ENCODE results near the gene CRAT. TPM values are rescaled to one million over a fixed set of nuclear protein-coding genes. Genes with fewer than 3 reads are reported as not detected.

The CRAT gene
- total RNA-seq, 2 donors from 2014 or later, result 62.3 to 78.3 TPM

GRCh38 chr9:129095170-129095667 lies 15.4 kb downstream of the CRAT start:
- intact Hi-C loops (cut with DNase I), result no loop called here
- Histone ChIP-seq H3K4me1 (no peaks in the 10 kb centered on the region), H3K27ac (no peak overlapping the region), H3K9me3 (no peaks in the 10 kb centered on the region), H3K9ac (ENCODE audit: low read depth in 2 of 2, low read length in 2 of 2) (no peak overlapping the region), H3K27me3 (no peaks in the 10 kb centered on the region), H3K36me3 (no peaks in the 10 kb centered on the region), H3K4me3 (no peak overlapping the region)
- TF ChIP-seq CTCF (IDR thresholded peaks at IDR 0.05), result no peak
- no peak for DNase-seq

- Histone ChIP-seq H3K4me1 (no peaks in the 10 kb centered on the region), H3K36me3 (no peaks in the 10 kb centered on the region), H3K27me3 (no peaks in the 10 kb centered on the region), H3K9me3 (no peaks in the 10 kb centered on the region), H3K9ac (ENCODE audit: low read depth in 2 of 2, low read length in 2 of 2) (no peak overlapping the region), H3K4me3 (no peak overlapping the region), H3K27ac (no peak overlapping the region)
- TF ChIP-seq CTCF (IDR thresholded peaks at IDR 0.05), result no peak
- intact Hi-C loops (cut with DNase I), result no loop called here
- DNase-seq, result no peak
Observed at GRCh38 chr9:129094387-129095169, 16.0 kb downstream of the CRAT start.

GRCh38 chr9:129093602-129094386 lies 16.8 kb downstream of the CRAT start:
- H3K4me1 ChIP-seq, result no peaks in the 10 kb centered on the region
- H3K9me3 ChIP-seq, result no peaks in the 10 kb centered on the region
- no peak for TF ChIP-seq CTCF (IDR thresholded peaks at IDR 0.05)
- H3K27me3 ChIP-seq, result no peaks in the 10 kb centered on the region
- no peak overlapping the region for H3K9ac ChIP-seq (ENCODE audit: low read depth in 2 of 2, low read length in 2 of 2)
- no peak for DNase-seq
- H3K4me3 ChIP-seq, result no peak overlapping the region
- no peak overlapping the region for H3K27ac ChIP-seq
- H3K36me3 ChIP-seq, result no peaks in the 10 kb centered on the region
- intact Hi-C loops (cut with DNase I), result no loop called here

- Histone ChIP-seq H3K36me3 (peaks cover 15% of the 10 kb centered on the region), H3K9me3 (no peaks in the 10 kb centered on the region), H3K4me3 (no peak overlapping the region), H3K27ac (no peak overlapping the region), H3K9ac (ENCODE audit: low read depth in 2 of 2, low read length in 2 of 2) (no peak overlapping the region), H3K4me1 (no peaks in the 10 kb centered on the region), H3K27me3 (no peaks in the 10 kb centered on the region)
- intact Hi-C loops (cut with DNase I), result no loop called here
- DNase-seq, result no peak
- no peak for TF ChIP-seq CTCF (IDR thresholded peaks at IDR 0.05)
Observed at GRCh38 chr9:129089246-129089645, 21.3 kb downstream of the CRAT start.

GRCh38 chr9:129084087-129084486 lies 26.5 kb downstream of the CRAT start:
- peak overlapping the region; percentile 1 for H3K27ac ChIP-seq
- peaks cover 15% of the 10 kb centered on the region for H3K36me3 ChIP-seq
- DNase-seq, result no peak
- no peaks in the 10 kb centered on the region for H3K9me3 ChIP-seq
- intact Hi-C loops (cut with DNase I), result no loop called here
- peaks cover 12% of the 10 kb centered on the region for H3K4me1 ChIP-seq
- H3K9ac ChIP-seq (ENCODE audit: low read depth in 2 of 2, low read length in 2 of 2), result no peak overlapping the region
- H3K4me3 ChIP-seq, result no peak overlapping the region
- no peak for TF ChIP-seq CTCF (IDR thresholded peaks at IDR 0.05)
- H3K27me3 ChIP-seq, result no peaks in the 10 kb centered on the region

Data from colonic mucosa (tissue), 4 donors.